Activated naive CD8-positive, alpha-beta T cell (primary cell): ENCODE results near the gene ZNF138.

Experiments
- H3K27ac Mint-ChIP-seq: one replicate; pipeline ENCODE4 v1.8.0; 2021; ENCODE audit warnings: mixed read lengths
- H3K27me3 Mint-ChIP-seq: one replicate; pipeline ENCODE4 v1.8.0; 2021; ENCODE audit warnings: mixed read lengths
- H3K36me3 Mint-ChIP-seq: one replicate; pipeline ENCODE4 v1.8.0; 2021; ENCODE audit warnings: mixed read lengths
- H3K4me1 Mint-ChIP-seq: one replicate; pipeline ENCODE4 v1.8.0; 2021; ENCODE audit warnings: low read depth, mixed read lengths
- H3K4me3 Mint-ChIP-seq: one replicate; pipeline ENCODE4 v1.8.0; 2021; ENCODE audit warnings: mild to moderate bottlenecking, mixed read lengths
- H3K9me3 Mint-ChIP-seq: one replicate; pipeline ENCODE4 v1.8.0; 2021; ENCODE audit warnings: low read depth, mixed read lengths

ZNF138 gene

DNA sequence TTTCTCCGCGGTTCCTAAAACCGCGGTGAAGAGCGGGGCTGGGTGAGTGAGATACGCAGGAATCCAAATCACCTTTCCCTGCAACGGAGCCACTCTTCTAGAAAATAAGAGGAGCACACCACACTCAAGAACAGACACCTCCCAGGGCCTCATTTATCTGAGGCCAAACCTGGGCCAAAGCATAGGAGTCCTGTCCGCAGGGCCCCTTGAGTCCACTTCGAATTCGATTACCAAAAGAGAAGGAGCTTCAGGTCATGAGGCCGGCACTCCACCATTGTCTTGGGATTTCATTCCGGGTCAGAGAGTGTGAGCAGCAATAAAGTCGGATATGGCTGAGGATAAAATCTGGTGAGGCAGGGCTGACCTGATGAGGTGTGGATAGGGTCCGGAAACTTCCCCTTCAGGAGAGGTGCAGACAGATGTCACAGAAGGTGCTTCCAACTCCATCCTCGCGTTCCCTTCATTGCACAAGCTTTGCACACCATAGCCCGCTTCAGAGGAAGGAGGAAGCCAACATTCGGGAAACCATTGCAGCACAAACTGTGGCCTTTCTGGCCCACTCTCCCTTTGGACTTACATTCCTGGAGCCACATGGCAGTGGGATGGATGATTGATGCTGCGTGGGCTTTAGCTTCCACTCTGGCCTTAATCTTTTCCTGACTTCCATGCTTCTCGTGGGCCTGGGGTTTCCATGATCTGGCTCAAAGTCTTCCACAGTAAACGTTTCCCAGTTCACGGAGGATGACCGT, 81.6 kb downstream of the ZNF138 start:
- Mint-ChIP-seq H3K9me3 (no peaks in the 10 kb centered on the region), H3K27me3 (peaks cover 9% of the 10 kb centered on the region), H3K27ac (no peak overlapping the region), H3K4me3 (no peak overlapping the region), H3K4me1 (peaks cover 10% of the 10 kb centered on the region), H3K36me3 (no peaks in the 10 kb centered on the region)

DNA sequence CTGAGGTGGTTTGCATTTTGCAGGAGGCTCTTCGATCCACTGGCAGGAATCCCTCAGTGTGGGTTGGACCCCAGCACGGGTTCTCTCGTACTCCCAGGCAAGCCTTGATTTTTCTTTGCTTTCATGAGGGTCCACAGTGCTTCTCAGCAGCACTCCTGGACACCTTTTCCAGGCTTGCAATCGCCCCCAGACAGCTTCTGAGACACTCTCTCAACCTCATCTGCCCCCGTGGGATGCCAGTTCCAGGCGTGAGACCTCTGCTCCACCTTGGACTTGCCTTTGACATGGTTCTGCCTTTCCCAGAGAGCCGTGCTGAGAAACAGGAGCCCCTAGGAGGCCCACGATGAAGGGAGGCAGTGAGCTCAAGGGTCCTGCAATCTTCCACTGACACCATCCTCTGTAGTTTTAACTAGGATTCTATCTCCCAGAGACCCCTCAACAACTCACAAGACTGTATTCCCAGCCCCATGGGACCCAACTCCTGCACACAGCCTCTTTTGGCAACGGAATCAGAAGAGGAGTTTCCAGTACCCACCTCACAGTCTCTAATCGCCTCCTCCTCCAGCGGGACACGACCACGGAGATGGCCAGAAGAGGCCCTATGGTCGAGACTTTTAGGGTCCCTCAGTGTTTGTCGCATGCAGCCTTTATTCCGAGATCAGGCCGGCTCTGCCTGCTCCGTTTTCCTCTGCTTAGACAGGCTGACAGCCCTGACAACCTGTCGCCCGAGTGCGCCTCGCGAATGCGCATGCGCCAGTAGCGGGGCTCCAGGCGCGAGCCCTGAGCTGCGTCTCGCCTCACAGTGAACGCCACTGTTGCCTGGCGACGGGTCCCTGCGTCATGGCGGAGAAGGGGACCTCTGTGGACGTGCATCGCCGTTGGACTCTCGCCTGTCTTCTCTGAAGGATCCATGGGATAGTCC, 82.8 kb downstream of the ZNF138 start:
- Mint-ChIP-seq H3K27ac (no peak overlapping the region), H3K9me3 (no peaks in the 10 kb centered on the region), H3K4me1 (peaks cover 10% of the 10 kb centered on the region), H3K4me3 (peak overlapping the region; percentile 75), H3K36me3 (no peaks in the 10 kb centered on the region), H3K27me3 (peaks cover 11% of the 10 kb centered on the region)

DNA sequence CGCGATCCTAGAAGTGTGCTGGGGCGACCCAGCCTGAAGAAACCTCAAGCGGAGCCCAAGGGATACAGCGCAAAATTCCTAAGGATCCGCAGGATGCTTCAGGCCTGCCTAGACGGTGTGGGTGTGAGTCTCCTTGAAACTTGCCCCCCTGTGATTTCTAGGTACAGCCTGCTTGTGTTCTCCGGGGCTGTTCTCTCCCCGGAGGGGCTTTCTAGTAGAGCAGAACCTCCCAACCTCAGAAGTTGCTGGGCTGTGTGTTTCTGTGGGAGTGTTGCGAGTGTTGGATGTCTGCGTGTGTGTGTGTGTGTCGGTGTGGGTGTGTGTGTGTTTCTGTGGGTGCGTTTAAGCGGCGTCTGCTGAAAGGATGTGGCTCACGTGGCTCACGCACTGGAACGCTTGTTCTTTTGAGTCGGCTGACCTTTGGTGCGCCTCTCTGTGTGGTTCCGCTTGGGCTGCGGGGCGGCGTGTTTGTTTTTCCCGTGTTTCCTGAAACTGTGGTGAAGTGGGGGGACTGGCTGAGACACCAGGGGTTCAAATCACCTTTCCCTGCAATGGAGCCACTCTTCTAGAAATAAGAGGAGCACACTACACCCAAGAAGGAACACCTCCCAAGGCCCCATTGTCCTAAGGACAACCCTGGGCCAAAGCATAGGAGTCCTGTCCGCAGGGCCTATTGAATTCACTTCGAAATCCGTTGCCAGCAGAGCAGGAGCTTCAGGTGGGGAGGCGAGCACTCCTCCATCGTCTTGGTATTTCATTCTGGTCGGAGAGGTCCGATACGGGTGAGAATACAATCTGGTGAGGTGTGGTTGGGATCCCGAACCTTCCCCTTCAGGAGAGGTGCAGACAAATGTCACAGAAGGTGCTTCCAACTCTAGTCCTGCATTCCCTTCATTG, 83.7 kb downstream of the ZNF138 start:
- H3K9me3 Mint-ChIP-seq = no peaks in the 10 kb centered on the region
- H3K27ac Mint-ChIP-seq = no peak overlapping the region
- no peaks in the 10 kb centered on the region for H3K36me3 Mint-ChIP-seq
- H3K27me3 Mint-ChIP-seq = peaks cover 14% of the 10 kb centered on the region
- H3K4me3 Mint-ChIP-seq = peak overlapping the region; percentile 75
- peaks cover 15% of the 10 kb centered on the region for H3K4me1 Mint-ChIP-seq

DNA sequence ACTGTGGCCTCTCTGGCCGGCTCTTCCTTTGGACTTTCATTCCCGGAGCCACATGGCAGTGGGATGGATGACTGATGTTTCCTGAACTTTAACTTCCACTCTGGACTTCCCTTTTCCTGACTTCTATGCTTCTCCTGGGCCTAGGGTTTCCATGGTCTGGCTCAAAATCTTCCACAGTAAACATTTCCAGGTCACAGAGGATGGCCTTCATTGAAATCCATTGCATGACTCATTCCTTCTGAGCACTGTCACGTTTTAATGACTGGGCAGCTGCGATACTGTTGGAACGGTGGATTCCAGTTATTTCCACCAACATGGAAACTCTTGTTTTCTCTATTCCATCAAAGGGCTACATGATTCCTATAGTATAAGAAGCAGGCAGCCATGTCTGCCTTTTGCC, 84.5 kb downstream of the ZNF138 start:
- Mint-ChIP-seq H3K27me3 (peaks cover 17% of the 10 kb centered on the region), H3K4me3 (peak overlapping the region; percentile 18), H3K36me3 (no peaks in the 10 kb centered on the region), H3K27ac (no peak overlapping the region), H3K9me3 (no peaks in the 10 kb centered on the region), H3K4me1 (peaks cover 15% of the 10 kb centered on the region)

DNA sequence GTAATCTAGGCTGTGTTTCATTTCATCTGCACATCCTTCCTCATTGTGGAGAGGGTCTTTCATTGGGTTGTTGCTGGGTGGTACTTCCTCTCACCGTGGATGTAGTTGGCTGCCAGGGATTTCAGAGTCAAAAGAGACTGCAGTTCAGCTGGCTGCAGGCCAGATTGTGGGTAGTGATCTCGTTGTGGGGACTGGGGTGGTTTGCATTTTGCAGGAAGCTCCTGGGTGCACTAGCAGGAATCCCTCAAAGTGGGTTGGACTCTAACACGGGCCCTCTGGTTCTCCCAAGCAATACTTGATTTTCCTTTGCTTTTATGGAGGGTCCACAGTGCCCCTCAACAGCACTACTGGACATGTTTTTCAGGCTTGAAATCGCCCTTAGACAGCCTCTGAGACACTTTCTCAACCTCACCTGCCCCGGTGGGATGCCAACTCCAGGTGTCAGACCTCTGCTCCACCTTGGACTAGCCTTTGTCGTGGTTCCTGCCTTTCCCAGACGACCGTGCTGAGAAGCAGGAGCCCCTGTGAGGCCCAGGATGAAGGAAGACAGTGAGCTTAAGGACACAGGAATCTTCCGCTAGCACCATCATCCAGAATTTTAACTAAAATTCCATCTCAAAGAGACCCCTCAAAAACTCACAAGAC, 85.0 kb downstream of the ZNF138 start:
- Mint-ChIP-seq H3K36me3 (no peaks in the 10 kb centered on the region), H3K27me3 (peaks cover 22% of the 10 kb centered on the region), H3K9me3 (no peaks in the 10 kb centered on the region), H3K4me3 (no peak overlapping the region), H3K27ac (no peak overlapping the region), H3K4me1 (peaks cover 15% of the 10 kb centered on the region)

DNA sequence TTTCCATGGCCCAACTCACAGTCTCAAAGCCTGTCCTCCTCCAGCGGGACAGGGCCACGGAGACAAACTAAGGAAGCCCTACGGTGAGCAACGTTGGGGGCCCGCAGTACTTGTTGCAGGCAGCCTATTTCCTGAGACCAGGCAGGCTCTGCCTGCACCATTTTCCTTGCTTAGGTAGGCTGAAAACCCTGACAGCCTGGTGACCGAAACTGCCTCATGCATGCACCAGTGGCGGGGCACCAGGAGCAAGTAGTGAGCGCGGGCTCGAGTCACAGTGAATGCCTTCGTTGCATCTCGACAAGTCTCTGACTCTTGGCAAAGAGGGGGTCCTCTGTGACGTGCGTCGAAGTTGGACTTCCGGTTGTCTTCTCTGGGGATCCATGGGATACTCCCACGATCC, 85.6 kb downstream of the ZNF138 start:
- Mint-ChIP-seq H3K9me3 (no peaks in the 10 kb centered on the region), H3K4me3 (no peak overlapping the region), H3K27me3 (peaks cover 22% of the 10 kb centered on the region), H3K36me3 (no peaks in the 10 kb centered on the region), H3K27ac (no peak overlapping the region), H3K4me1 (peaks cover 15% of the 10 kb centered on the region)

DNA sequence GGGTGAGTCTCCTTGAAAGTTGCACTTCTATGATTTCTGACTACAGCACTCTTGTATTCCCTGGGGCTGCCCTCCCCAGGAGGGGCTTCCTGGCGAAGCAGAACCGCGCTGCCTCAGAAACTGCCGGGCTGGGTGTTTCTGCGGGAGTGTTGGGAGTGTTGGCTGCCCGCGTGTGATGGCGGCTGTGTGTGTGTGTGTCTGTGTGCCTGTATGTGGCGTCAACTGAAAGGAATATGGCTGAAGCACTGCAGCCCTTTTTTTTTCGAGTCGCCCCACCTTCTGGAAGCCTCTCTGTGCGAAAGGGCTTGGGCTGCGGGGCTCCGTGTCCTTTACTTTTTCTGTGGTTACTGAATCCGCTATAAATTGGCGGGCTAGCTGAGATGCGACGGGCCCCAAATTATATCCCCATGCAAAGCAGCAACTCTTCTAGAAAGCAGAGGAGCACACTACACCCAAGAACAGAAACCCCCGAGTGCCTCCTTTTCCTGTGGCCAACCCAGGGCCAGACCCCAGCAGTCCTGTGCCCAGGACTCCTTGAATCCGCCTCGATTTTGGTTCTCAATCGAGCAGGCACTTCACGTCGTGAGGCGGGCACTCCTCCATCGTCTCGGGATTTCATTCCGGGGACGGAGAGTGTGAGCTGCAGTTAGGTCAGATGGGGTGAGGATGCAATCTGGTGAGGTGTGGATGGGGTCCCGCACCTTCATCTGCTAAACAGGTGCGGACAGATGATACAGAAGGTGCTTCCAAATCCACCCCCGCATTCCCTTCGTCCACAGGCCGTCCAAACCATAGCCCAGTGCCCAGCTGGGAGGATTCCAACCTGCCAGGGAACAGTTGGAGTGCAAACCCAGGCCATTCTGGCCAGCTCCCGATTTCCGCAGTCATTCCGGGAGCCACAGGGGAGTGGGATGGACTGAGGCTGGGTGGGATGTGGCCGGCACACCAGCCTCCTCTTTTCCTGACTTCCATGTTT, 86.4 kb downstream of the ZNF138 start:
- H3K4me3 Mint-ChIP-seq = no peak overlapping the region
- H3K9me3 Mint-ChIP-seq = no peaks in the 10 kb centered on the region
- no peak overlapping the region for H3K27ac Mint-ChIP-seq
- peaks cover 17% of the 10 kb centered on the region for H3K4me1 Mint-ChIP-seq
- H3K27me3 Mint-ChIP-seq = peaks cover 24% of the 10 kb centered on the region
- H3K36me3 Mint-ChIP-seq = peaks cover 4% of the 10 kb centered on the region

DNA sequence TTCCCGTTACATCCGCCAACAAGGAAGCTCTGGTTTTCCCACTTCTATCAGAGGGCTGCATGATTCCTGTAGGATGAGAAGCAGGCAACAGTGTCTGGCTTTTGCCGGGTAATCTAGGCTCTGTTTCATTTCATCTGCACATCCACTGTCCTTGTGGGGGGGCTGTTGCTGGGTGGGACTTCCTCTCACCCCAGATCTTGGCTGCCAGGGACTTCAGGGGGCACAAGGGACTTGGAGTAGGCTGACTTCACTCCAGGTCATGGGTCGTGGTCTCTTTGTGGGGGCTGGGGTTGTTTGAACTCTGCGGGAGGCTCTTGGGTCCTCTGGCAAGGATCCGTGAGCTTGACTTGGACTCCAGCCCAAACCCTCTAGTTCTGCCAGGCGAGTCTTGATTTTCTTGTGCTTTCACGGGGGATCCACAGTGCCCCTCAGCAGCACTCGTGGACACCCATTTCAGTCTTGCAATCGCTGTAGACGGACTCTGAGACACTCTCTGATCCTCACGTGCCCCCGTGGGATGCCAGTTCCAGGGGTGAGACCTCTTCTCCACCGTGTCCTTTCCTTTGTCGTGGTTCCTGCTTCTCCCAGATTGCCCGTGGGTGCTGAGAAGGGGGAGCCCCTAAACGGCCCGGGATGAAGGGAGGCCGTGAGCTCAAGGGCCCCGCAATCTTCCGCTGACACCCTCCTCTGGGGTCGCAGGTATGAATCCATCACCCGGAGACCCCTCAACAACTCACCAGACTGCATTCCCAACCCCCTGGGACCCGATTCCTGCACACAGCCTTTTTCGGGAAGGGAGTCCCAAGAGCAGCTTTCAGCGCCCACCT, 87.4 kb downstream of the ZNF138 start:
- Mint-ChIP-seq H3K4me1 (peaks cover 20% of the 10 kb centered on the region), H3K9me3 (no peaks in the 10 kb centered on the region), H3K27me3 (peaks cover 28% of the 10 kb centered on the region), H3K36me3 (peaks cover 4% of the 10 kb centered on the region), H3K4me3 (peak overlapping the region; percentile 44), H3K27ac (no peak overlapping the region)

DNA sequence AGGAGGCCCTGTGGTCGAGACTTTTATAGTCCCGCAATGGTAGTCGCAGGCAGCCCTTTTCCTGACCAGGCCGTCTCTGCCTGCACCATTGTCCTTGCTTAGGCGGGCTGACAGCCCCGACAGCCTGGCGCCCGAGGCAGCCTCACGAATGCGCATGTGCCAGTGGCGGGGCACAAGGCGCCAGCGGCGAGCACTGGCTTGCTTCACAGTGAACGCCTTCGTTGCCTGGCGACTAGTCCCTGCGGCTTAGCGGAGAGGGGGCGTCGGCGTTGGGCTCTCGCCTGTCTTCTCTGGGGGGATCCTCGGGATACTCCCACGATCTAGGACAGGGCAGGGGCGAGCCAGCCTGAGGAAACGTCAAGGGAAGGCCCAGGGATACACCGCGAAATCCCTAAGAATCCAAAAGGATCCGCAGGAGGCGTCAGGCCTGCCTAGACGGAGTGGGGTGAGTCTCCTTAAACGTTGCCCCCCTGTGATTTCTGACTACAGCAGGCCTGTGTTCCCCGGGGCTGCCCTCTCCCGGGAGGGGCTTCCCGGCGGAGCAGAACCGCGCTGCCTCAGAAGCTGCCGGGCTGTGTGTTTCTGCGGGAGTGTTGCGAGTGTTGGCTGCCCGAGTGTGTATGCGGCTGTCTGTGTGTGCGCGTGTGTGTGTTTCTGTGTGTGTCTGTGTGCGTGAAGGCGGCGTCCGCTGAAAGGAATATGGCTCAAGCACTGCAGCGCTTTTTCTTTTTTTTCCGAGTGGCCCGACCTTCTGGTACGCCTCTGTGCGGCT, 88.3 kb downstream of the ZNF138 start:
- Mint-ChIP-seq H3K9me3 (no peaks in the 10 kb centered on the region), H3K36me3 (peaks cover 4% of the 10 kb centered on the region), H3K27ac (no peak overlapping the region), H3K4me3 (peak overlapping the region; percentile 82), H3K4me1 (peaks cover 18% of the 10 kb centered on the region), H3K27me3 (peaks cover 29% of the 10 kb centered on the region)
